Central memory CD8-positive, alpha-beta T cell (primary cell): ENCODE measurements around the gene IFNLR1.
"Not testable (repeated sequence)": the region's sequence is repeated elsewhere in the genome, so short reads cannot be mapped to it uniquely, and the experiment has no call there.

Source experiments
- ATAC-seq: fragments of 150-1000 bp; cut with Tn5 transposase; replicated peaks from 2 replicates; pipeline ENCODE4 v1.10.0; 2022; ENCODE audit warnings: mild to moderate bottlenecking, moderate FRiP score, moderate number of reproducible peaks; ENCODE audit not compliant: poor library complexity, severe bottlenecking; ENCODE audit errors: extremely low read depth
- DNase-seq, 2 donors: peaks; one replicate each; pipeline ENCODE4 v3.0.0; 2021; ENCODE audit warnings: low spot score in 2 of 2
- H3K27ac Mint-ChIP-seq: one replicate; pipeline ENCODE4 v1.8.0; 2022; ENCODE audit warnings: low read depth, mild to moderate bottlenecking, moderate library complexity, mixed read lengths
- H3K27me3 Mint-ChIP-seq: one replicate; pipeline ENCODE4 v1.8.0; 2022; ENCODE audit warnings: mixed read lengths
- H3K36me3 Mint-ChIP-seq: one replicate; pipeline ENCODE4 v1.8.0; 2022; ENCODE audit warnings: mild to moderate bottlenecking, moderate library complexity, mixed read lengths; ENCODE audit not compliant: insufficient read depth
- H3K4me1 Mint-ChIP-seq: one replicate; pipeline ENCODE4 v1.8.0; 2022; ENCODE audit warnings: mixed read lengths
- H3K4me3 Mint-ChIP-seq: one replicate; pipeline ENCODE4 v1.8.0; 2022; ENCODE audit warnings: mild to moderate bottlenecking, moderate library complexity, mixed read lengths
- H3K9me3 Mint-ChIP-seq: one replicate; pipeline ENCODE4 v1.8.0; 2022; ENCODE audit warnings: mixed read lengths

IFNLR1 gene

GRCh38 chr1:24216276-24217074, 29.4 kb upstream of the IFNLR1 start:
- no peak overlapping the region for H3K27ac Mint-ChIP-seq

GRCh38 chr1:24215226-24215814, 28.2 kb upstream of the IFNLR1 start:
- H3K9me3 Mint-ChIP-seq: peaks cover 13% of the 10 kb centered on the region
- DNase-seq (no peak), ATAC-seq (no peak)
- H3K4me3 Mint-ChIP-seq: no peak overlapping the region
- H3K4me1 Mint-ChIP-seq: no peaks in the 10 kb centered on the region
- H3K27ac Mint-ChIP-seq: no peak overlapping the region
- H3K27me3 Mint-ChIP-seq: peaks cover 43% of the 10 kb centered on the region
- H3K36me3 Mint-ChIP-seq: peaks cover 6% of the 10 kb centered on the region

More at GRCh38 chr1:24216276-24217074, 29.4 kb upstream of the IFNLR1 start:
- peaks cover 12% of the 10 kb centered on the region for H3K9me3 Mint-ChIP-seq
- ATAC-seq (no peak), DNase-seq (no peak)
- H3K36me3 Mint-ChIP-seq: peaks cover 6% of the 10 kb centered on the region
- H3K4me1 Mint-ChIP-seq: no peaks in the 10 kb centered on the region
- H3K4me3 Mint-ChIP-seq: no peak overlapping the region
- peaks cover 47% of the 10 kb centered on the region for H3K27me3 Mint-ChIP-seq

- DNase-seq (no peak), ATAC-seq (no peak)
- Mint-ChIP-seq H3K27me3 (peaks cover 16% of the 10 kb centered on the region), H3K27ac (peak overlapping the region; percentile 86), H3K9me3 (peaks cover 13% of the 10 kb centered on the region), H3K36me3 (peaks cover 6% of the 10 kb centered on the region), H3K4me1 (no peaks in the 10 kb centered on the region), H3K4me3 (no peak overlapping the region)
Measured at GRCh38 chr1:24212376-24212775, 25.3 kb upstream of the IFNLR1 start.

GRCh38 chr1:24210195-24210627, 23.1 kb upstream of the IFNLR1 start:
- H3K36me3 Mint-ChIP-seq: peaks cover 6% of the 10 kb centered on the region
- no peak overlapping the region for H3K27ac Mint-ChIP-seq
- no peaks in the 10 kb centered on the region for H3K4me1 Mint-ChIP-seq
- H3K9me3 Mint-ChIP-seq: peaks cover 13% of the 10 kb centered on the region
- no peak overlapping the region for H3K4me3 Mint-ChIP-seq
- ATAC-seq (no peak), DNase-seq (no peak)
- peaks cover 5% of the 10 kb centered on the region for H3K27me3 Mint-ChIP-seq

- peaks cover 6% of the 10 kb centered on the region for H3K36me3 Mint-ChIP-seq
- ATAC-seq: no peak
- H3K27me3 Mint-ChIP-seq: no peaks in the 10 kb centered on the region
- peaks cover 13% of the 10 kb centered on the region for H3K9me3 Mint-ChIP-seq
- DNase-seq: no peak
- H3K4me3 Mint-ChIP-seq: no peak overlapping the region
- H3K27ac Mint-ChIP-seq: peak overlapping the region; percentile 35
- H3K4me1 Mint-ChIP-seq: no peaks in the 10 kb centered on the region
Measured at GRCh38 chr1:24209097-24209496, 22.0 kb upstream of the IFNLR1 start.

GRCh38 chr1:24207709-24208108, 20.6 kb upstream of the IFNLR1 start:
- Mint-ChIP-seq H3K4me1 (no peaks in the 10 kb centered on the region), H3K27ac (no peak overlapping the region), H3K4me3 (no peak overlapping the region), H3K36me3 (peaks cover 6% of the 10 kb centered on the region), H3K27me3 (no peaks in the 10 kb centered on the region), H3K9me3 (peaks cover 13% of the 10 kb centered on the region)
- no peak for ATAC-seq
- no peak for DNase-seq

GRCh38 chr1:24207395-24207687, 20.3 kb upstream of the IFNLR1 start:
- not testable (repeated sequence) for H3K4me3 Mint-ChIP-seq, ATAC-seq, H3K27ac Mint-ChIP-seq, DNase-seq, H3K36me3 Mint-ChIP-seq, H3K4me1 Mint-ChIP-seq, H3K9me3 Mint-ChIP-seq, H3K27me3 Mint-ChIP-seq

- Mint-ChIP-seq H3K27me3 (no peaks in the 10 kb centered on the region), H3K9me3 (peaks cover 4% of the 10 kb centered on the region), H3K4me1 (no peaks in the 10 kb centered on the region), H3K36me3 (peaks cover 2% of the 10 kb centered on the region), H3K4me3 (no peak overlapping the region), H3K27ac (no peak overlapping the region)
- DNase-seq: no peak
- ATAC-seq: no peak
Measured at GRCh38 chr1:24206516-24207394, 19.7 kb upstream of the IFNLR1 start.

GRCh38 chr1:24206083-24206464, 19.0 kb upstream of the IFNLR1 start:
- no peak for DNase-seq
- Mint-ChIP-seq H3K27me3 (no peaks in the 10 kb centered on the region), H3K27ac (no peak overlapping the region), H3K4me1 (no peaks in the 10 kb centered on the region), H3K4me3 (no peak overlapping the region), H3K9me3 (no peaks in the 10 kb centered on the region), H3K36me3 (no peaks in the 10 kb centered on the region)
- ATAC-seq: no peak

- Mint-ChIP-seq H3K36me3 (no peaks in the 10 kb centered on the region), H3K27ac (no peak overlapping the region), H3K4me1 (no peaks in the 10 kb centered on the region), H3K27me3 (no peaks in the 10 kb centered on the region), H3K9me3 (no peaks in the 10 kb centered on the region), H3K4me3 (no peak overlapping the region)
- ATAC-seq (no peak), DNase-seq (no peak)
Measured at GRCh38 chr1:24205345-24206082, 18.4 kb upstream of the IFNLR1 start.

- Mint-ChIP-seq H3K27ac (no peak overlapping the region), H3K4me1 (no peaks in the 10 kb centered on the region), H3K9me3 (no peaks in the 10 kb centered on the region), H3K36me3 (peaks cover 5% of the 10 kb centered on the region), H3K4me3 (no peak overlapping the region), H3K27me3 (no peaks in the 10 kb centered on the region)
- ATAC-seq (no peak), DNase-seq (no peak)
Measured at GRCh38 chr1:24204116-24204515, 17.0 kb upstream of the IFNLR1 start.

GRCh38 chr1:24203404-24203803, 16.3 kb upstream of the IFNLR1 start:
- peaks cover 6% of the 10 kb centered on the region for H3K36me3 Mint-ChIP-seq
- no peak overlapping the region for H3K27ac Mint-ChIP-seq
- DNase-seq (no peak), ATAC-seq (no peak)
- no peaks in the 10 kb centered on the region for H3K27me3 Mint-ChIP-seq
- H3K4me1 Mint-ChIP-seq: no peaks in the 10 kb centered on the region
- H3K4me3 Mint-ChIP-seq: no peak overlapping the region
- H3K9me3 Mint-ChIP-seq: no peaks in the 10 kb centered on the region
